Spleen (tissue), 11 donors: ENCODE data around the gene PPP4C. TPM values are rescaled to one million over a fixed set of nuclear protein-coding genes. Genes with fewer than 3 reads are reported as not detected.

ENCODE experiments used
- DNase-seq: peaks from one replicate; pipeline ENCODE4 v3.0.0-alpha.2; 2020
- H3K27ac ChIP-seq, 8 donors: fragments of 200-600 bp; sonication (generic) in 7 of 8; 1 replicate in 4 of 8; 2 replicates in 4 of 8; pipeline versions ENCODE4 v1.5.0 to v1.8.0; 2016 to 2021; ENCODE audit warnings: inconsistent platforms in 4 of 8, mild to moderate bottlenecking in 4 of 8, moderate library complexity in 1 of 8
- H3K27me3 ChIP-seq, 7 donors: fragments of 200-600 bp; sonication (generic) in 6 of 7; replicated peaks in 1 of 7; 1 replicate in 4 of 7; 2 replicates in 3 of 7; pipeline versions ENCODE4 v1.5.0 to v1.8.0; 2016 to 2021; ENCODE audit warnings: inconsistent platforms in 3 of 7, mild to moderate bottlenecking in 1 of 7
- H3K36me3 ChIP-seq, 6 donors: fragments of 200-600 bp; sonication (generic) in 5 of 6; 1 replicate in 4 of 6; 2 replicates in 2 of 6; pipeline versions ENCODE4 v1.5.0 to v1.8.0; 2016 to 2021; ENCODE audit warnings: inconsistent platforms in 2 of 6
- H3K4me1 ChIP-seq, 6 donors: fragments of 200-600 bp; sonication (generic) in 5 of 6; 1 replicate in 3 of 6; 2 replicates in 3 of 6; pipeline versions ENCODE4 v1.5.0 to v1.8.0; 2016 to 2021; ENCODE audit warnings: inconsistent platforms in 3 of 6
- H3K4me3 ChIP-seq, 8 donors: fragments of 200-600 bp; sonication (generic) in 7 of 8; 1 replicate in 4 of 8; 2 replicates in 4 of 8; pipeline versions ENCODE4 v1.5.0 to v1.8.0; 2016 to 2021; ENCODE audit warnings: inconsistent platforms in 4 of 8, mild to moderate bottlenecking in 4 of 8, moderate library complexity in 2 of 8
- H3K9me3 ChIP-seq, 8 donors: fragments of 200-600 bp; sonication (generic) in 7 of 8; 1 replicate in 4 of 8; 2 replicates in 4 of 8; pipeline versions ENCODE4 v1.5.0 to v1.8.0; 2016 to 2021; ENCODE audit warnings: inconsistent platforms in 4 of 8
- POLR2A ChIP-seq, 3 donors: fragments of 450-650 bp; IDR thresholded peaks; one replicate each; pipeline ENCODE4 v1.5.1; 2017; ENCODE audit warnings: antibody characterized with exemption in 3 of 3, mild to moderate bottlenecking in 1 of 3
- POLR2AphosphoS5 ChIP-seq, 3 donors: sonication (generic); formaldehyde crosslinking; IDR thresholded peaks; one replicate each; pipeline ENCODE4 v1.5.1; 2017; ENCODE audit warnings: antibody characterized with exemption in 3 of 3
- WGBS, 5 donors: extraction: QIAGEN DNeasy Blood & Tissue Kit in 3 of 5; methylation state at CpG; one replicate each; pipeline versions ENCODE4 v1.1.5 to v1.1.7; 2013 to 2018; 5-methylcytosine and 5-hydroxymethylcytosine counted together
- intact Hi-C: fragments of 100-400 bp; cut with DNase I; formaldehyde crosslinking; loops from one replicate; pipeline ENCODE4 v1.15.0; 2023; ENCODE audit warnings: low total_unique reads
- polyA plus RNA-seq, 3 donors: library from polyadenylated mRNA; stranded (reverse); fragments of 200-250 nt; gene quantifications; one replicate each; pipeline ENCODE4 v1.2.1, GENCODE V29; 2013
- total RNA-seq, 7 donors: library from RNA; depleted of rRNA in 3 of 7; stranded (reverse); fragments of >200 nt in 3 of 7; fragmentation: NEBNext Ultra II Directional in 4 of 7; extraction: Animal tissue kit (Norgen Biotek cat#: 25700) in 4 of 7; gene quantifications; one replicate each; pipeline versions ENCODE4 v1.1.0 to v1.2.1, GENCODE V29; 2016 to 2021
- TF ChIP-seq, protein P1 (sequence below), 11 experiments: fragments of 200-600 bp in 7 of 11; fragments of 450-650 bp in 4 of 11; sonication (generic) in 4 of 11; IDR thresholded peaks in 8 of 11; conservative IDR thresholded peaks in 3 of 11; 1 replicate in 7 of 11; 2 replicates in 4 of 11; pipeline versions ENCODE4 v1.4.0 to v1.8.0; 2016 to 2021; ENCODE audit warnings: antibody characterized with exemption in 11 of 11, inconsistent platforms in 4 of 11, mild to moderate bottlenecking in 1 of 11
- donor health status: healthy with polysubstance abuse.
- donor health status: DM: no; HTN: no; CAD: no; lungs with moderate emphysema.
- donor health status: DM: no; HTN: no; CAD: no.
- donor health status: Bipolar disorder and iron deficiency.
- donor health status: healthy.
- donor health status: DM: no; HTN: no; CAD: no.
- donor health status: DM: yes; HTN: yes; CAD: no.

PPP4C gene
- total and polyA plus RNA-seq, 10 donors = 43.9 to 128 (median 76.1) TPM

GRCh38 chr16:30063893-30064728, 11.7 kb upstream of the PPP4C start:
- Histone ChIP-seq H3K27ac (peak overlapping the region; percentile 93 to 100 (median 98)), H3K4me1 (peaks cover 30 to 54% (median 45%) of the 10 kb centered on the region in 6 donors), H3K27me3 (no peaks in the 10 kb centered on the region), H3K9me3 (no peaks in the 10 kb centered on the region), H3K4me3 (peak overlapping the region; percentile 65 to 99 (median 90)), H3K36me3 (peaks cover 3 to 26% (median 22%) of the 10 kb centered on the region in 6 donors)
- 0 to 4% (median 3%) methylated on average over 22 to 27 of the region's 27 CpGs for WGBS, 5 donors
- DNase-seq = peak; percentile 93
- TF ChIP-seq POLR2AphosphoS5 (IDR thresholded peaks at IDR 0.05) (peak; percentile 71 to 84 (median 78)), POLR2A (IDR thresholded peaks at IDR 0.05) (peak in 1 of 3 donors; percentile 15)
- TF ChIP-seq, protein P1, sequence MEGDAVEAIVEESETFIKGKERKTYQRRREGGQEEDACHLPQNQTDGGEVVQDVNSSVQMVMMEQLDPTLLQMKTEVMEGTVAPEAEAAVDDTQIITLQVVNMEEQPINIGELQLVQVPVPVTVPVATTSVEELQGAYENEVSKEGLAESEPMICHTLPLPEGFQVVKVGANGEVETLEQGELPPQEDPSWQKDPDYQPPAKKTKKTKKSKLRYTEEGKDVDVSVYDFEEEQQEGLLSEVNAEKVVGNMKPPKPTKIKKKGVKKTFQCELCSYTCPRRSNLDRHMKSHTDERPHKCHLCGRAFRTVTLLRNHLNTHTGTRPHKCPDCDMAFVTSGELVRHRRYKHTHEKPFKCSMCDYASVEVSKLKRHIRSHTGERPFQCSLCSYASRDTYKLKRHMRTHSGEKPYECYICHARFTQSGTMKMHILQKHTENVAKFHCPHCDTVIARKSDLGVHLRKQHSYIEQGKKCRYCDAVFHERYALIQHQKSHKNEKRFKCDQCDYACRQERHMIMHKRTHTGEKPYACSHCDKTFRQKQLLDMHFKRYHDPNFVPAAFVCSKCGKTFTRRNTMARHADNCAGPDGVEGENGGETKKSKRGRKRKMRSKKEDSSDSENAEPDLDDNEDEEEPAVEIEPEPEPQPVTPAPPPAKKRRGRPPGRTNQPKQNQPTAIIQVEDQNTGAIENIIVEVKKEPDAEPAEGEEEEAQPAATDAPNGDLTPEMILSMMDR (IDR thresholded peaks at IDR 0.05 in 8 of 11, conservative IDR thresholded peaks at IDR 0.05 in 3 of 11) = peak; percentile 14 to 58 (median 41)
- intact Hi-C loops = no loop called here

GRCh38 chr16:30064729-30065101, 11.1 kb upstream of the PPP4C start:
- Histone ChIP-seq H3K36me3 (peaks cover 8 to 32% (median 28%) of the 10 kb centered on the region in 6 donors), H3K27me3 (no peaks in the 10 kb centered on the region), H3K9me3 (no peaks in the 10 kb centered on the region), H3K4me3 (peak overlapping the region; percentile 65 to 99 (median 90)), H3K4me1 (peaks cover 33 to 60% (median 50%) of the 10 kb centered on the region in 6 donors), H3K27ac (peak overlapping the region; percentile 93 to 100 (median 98))
- no peak for DNase-seq
- intact Hi-C loops = no loop called here
- TF ChIP-seq, protein P1 (IDR thresholded peaks at IDR 0.05 in 8 of 11, conservative IDR thresholded peaks at IDR 0.05 in 3 of 11) = no peak
- TF ChIP-seq POLR2A (IDR thresholded peaks at IDR 0.05) = no peak
- TF ChIP-seq POLR2AphosphoS5 (IDR thresholded peaks at IDR 0.05) = no peak
- 0% methylated on average over 24 to 25 of the region's 25 CpGs for WGBS, 5 donors

DNA sequence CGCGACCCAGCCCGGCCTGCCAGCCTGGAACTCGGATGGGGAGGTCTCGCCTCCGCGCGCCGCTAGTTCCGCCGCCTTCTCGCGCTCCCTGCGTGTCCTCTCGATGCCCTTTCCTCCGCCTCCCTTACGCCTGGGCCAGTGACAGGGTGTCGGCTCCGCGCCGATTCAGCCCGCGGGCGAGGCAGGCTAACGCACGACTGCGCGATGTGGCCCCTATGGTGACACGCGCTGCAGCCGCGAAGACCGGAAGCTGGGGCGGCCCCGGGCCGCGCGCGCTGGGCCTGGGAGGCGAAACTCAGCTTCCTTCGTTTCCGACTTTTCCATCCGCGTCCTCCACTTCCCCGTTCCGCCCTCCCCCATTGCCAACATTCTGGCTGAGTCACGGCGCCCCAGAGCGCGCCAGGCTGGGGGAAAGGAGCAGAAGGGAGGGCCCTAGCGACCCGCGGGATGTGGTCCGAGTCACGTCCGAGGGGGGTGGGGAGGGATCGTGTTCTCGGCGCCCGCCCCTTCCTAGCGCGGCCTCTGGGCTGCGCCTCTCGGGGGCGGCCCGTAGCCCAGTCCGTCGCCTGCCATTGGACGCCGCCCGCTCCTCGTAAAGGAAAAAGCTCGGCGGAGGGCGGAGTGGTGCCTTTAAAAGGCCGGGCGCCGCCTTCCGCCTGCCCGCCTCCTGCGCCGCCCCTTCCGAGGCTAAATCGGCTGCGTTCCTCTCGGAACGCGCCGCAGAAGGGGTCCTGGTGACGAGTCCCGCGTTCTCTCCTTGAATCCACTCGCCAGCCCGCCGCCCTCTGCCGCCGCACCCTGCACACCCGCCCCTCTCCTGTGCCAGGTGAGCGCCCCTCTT, 10.5 kb upstream of the PPP4C start, which contains the start of gene ALDOA:
Gene ALDOA, plus strand, starts transcription at position 659 of the 841 bp plus-strand sequence. CDS start 1,138 bp downstream, outside the sequence.
- intact Hi-C loops = no loop called here

More for the DNA sequence above, 10.5 kb upstream of the PPP4C start, which contains the start of gene ALDOA:
- Histone ChIP-seq H3K4me3 (peak within 1 kb of the TSS; percentile 65 to 99 (median 90)), H3K4me1 (peaks cover 33 to 66% (median 56%) of the 10 kb centered on the region in 6 donors), H3K9me3 (no peaks in the 10 kb centered on the region), H3K27ac (peak within 1 kb of the TSS; percentile 93 to 100 (median 98)), H3K27me3 (no peaks in the 10 kb centered on the region), H3K36me3 (peaks cover 10 to 38% (median 34%) of the 10 kb centered on the region in 6 donors)
- peak; percentile 57 to 94 (median 94) for TF ChIP-seq POLR2A (IDR thresholded peaks at IDR 0.05)
- TF ChIP-seq, protein P1 (IDR thresholded peaks at IDR 0.05 in 8 of 11, conservative IDR thresholded peaks at IDR 0.05 in 3 of 11) = peak in 6 of 11 experiments; percentile 12 to 52 (median 30)
- peak; percentile 97 to 99 (median 98) for TF ChIP-seq POLR2AphosphoS5 (IDR thresholded peaks at IDR 0.05)
- DNase-seq = peak; percentile 99
- WGBS, 5 donors = 0 to 1% (median 0%) methylated on average over 57 to 99 of the region's 99 CpGs
